Calu3 (cell line): ENCODE results near the gene EDC3. TPM values are rescaled to one million over a fixed set of nuclear protein-coding genes. Genes with fewer than 3 reads are reported as not detected.

Experiments
- BruUV-seq: library from RNA; stranded (reverse); fragments of 400-500 nt; replicated peaks from 2 replicates; lab custom pipeline; 2021; lab: Mats Ljungman, UMichigan
- CTCF ChIA-PET: fragments of 300-600 bp; sonication (Branson Sonifier 250); formaldehyde crosslinking; loops from one replicate; lab custom pipeline; 2022; ENCODE audit warnings: antibody characterized with exemption; lab: Charles Lee
- DNase-seq: peaks from one replicate; pipeline ENCODE4 v3.0.0; 2022
- H3K27ac Mint-ChIP-seq: one replicate; pipeline ENCODE4 v1.8.0; 2022; ENCODE audit warnings: mixed read lengths; ENCODE audit not compliant: unreplicated experiment
- H3K27me3 Mint-ChIP-seq: one replicate; pipeline ENCODE4 v1.8.0; 2022; ENCODE audit warnings: mixed read lengths; ENCODE audit not compliant: unreplicated experiment
- H3K36me3 Mint-ChIP-seq: one replicate; pipeline ENCODE4 v1.8.0; 2022; ENCODE audit warnings: mild to moderate bottlenecking, moderate library complexity, mixed read lengths; ENCODE audit not compliant: insufficient read depth, unreplicated experiment
- H3K4me1 Mint-ChIP-seq: one replicate; pipeline ENCODE4 v1.8.0; 2022; ENCODE audit warnings: mild to moderate bottlenecking, low read depth, mixed read lengths; ENCODE audit not compliant: unreplicated experiment
- H3K4me3 Mint-ChIP-seq: one replicate; pipeline ENCODE4 v1.8.0; 2022; ENCODE audit warnings: mild to moderate bottlenecking, low read depth, moderate library complexity, mixed read lengths; ENCODE audit not compliant: unreplicated experiment
- H3K9me3 Mint-ChIP-seq: one replicate; pipeline ENCODE4 v1.8.0; 2022; ENCODE audit warnings: low read depth, mixed read lengths; ENCODE audit not compliant: unreplicated experiment
- intact Hi-C: fragments of 100-400 bp; cut with micrococcal nuclease; formaldehyde crosslinking; loops from one replicate; pipeline ENCODE4 v1.10.0; 2022; ENCODE audit not compliant: unreplicated experiment
- total RNA-seq: library from RNA; stranded (reverse); gene quantifications from 2 replicates; pipeline ENCODE4 v1.2.3, GENCODE V29; 2022
- TF ChIP-seq, protein P1 (sequence below): fragments of 200-600 bp; IDR thresholded peaks from one replicate; pipeline ENCODE4 v1.8.0; 2022; ENCODE audit warnings: antibody characterized with exemption; ENCODE audit not compliant: unreplicated experiment

EDC3 gene
- total RNA-seq, 1 experiment from 2014 or later: 70.1 TPM

- H3K27ac Mint-ChIP-seq: no peak overlapping the region
- intact Hi-C loops: no loop called here
- CTCF ChIA-PET: no interaction called here
- no TSS peak for BruUV-seq
- H3K9me3 Mint-ChIP-seq: no peaks in the 10 kb centered on the region
- H3K4me3 Mint-ChIP-seq: no peak overlapping the region
- TF ChIP-seq, protein P1, sequence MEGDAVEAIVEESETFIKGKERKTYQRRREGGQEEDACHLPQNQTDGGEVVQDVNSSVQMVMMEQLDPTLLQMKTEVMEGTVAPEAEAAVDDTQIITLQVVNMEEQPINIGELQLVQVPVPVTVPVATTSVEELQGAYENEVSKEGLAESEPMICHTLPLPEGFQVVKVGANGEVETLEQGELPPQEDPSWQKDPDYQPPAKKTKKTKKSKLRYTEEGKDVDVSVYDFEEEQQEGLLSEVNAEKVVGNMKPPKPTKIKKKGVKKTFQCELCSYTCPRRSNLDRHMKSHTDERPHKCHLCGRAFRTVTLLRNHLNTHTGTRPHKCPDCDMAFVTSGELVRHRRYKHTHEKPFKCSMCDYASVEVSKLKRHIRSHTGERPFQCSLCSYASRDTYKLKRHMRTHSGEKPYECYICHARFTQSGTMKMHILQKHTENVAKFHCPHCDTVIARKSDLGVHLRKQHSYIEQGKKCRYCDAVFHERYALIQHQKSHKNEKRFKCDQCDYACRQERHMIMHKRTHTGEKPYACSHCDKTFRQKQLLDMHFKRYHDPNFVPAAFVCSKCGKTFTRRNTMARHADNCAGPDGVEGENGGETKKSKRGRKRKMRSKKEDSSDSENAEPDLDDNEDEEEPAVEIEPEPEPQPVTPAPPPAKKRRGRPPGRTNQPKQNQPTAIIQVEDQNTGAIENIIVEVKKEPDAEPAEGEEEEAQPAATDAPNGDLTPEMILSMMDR: no peak
- peaks cover 12% of the 10 kb centered on the region for H3K36me3 Mint-ChIP-seq
- peaks cover 20% of the 10 kb centered on the region for H3K4me1 Mint-ChIP-seq
- DNase-seq: no peak
- H3K27me3 Mint-ChIP-seq: no peaks in the 10 kb centered on the region
These were observed 26.8 kb upstream of the EDC3 start for GRCh38 chr15:74722591-74722990.

- BruUV-seq: no TSS peak
- intact Hi-C loops: no loop called here
- TF ChIP-seq, protein P1: no peak
- Mint-ChIP-seq H3K36me3 (no peaks in the 10 kb centered on the region), H3K27me3 (no peaks in the 10 kb centered on the region), H3K4me3 (no peak overlapping the region), H3K4me1 (no peaks in the 10 kb centered on the region), H3K9me3 (no peaks in the 10 kb centered on the region), H3K27ac (no peak overlapping the region)
- DNase-seq: no peak
- CTCF ChIA-PET: no interaction called here
These were observed 20.8 kb upstream of the EDC3 start for GRCh38 chr15:74716651-74717050.

DNA sequence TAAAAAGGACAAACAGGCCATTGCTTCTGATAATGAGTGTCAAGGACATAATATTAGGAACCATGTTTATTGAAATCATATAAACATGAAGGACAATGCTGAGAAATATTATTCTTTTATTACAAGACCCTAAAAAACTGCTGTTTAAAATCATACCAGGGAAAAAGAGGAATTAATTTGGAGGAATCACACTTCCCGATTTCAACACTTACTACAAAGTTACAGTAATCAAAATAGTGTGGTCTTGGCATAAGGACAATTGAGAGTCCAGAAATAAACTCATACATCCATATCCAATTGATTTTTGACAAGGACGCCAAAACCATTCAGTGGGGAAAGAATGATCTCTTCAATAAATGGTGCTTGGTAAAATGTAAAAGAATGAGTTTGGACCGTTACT is 16.5 kb upstream of the EDC3 start:
- no TSS peak for BruUV-seq
- Mint-ChIP-seq H3K9me3 (no peaks in the 10 kb centered on the region), H3K4me1 (no peaks in the 10 kb centered on the region), H3K4me3 (no peak overlapping the region), H3K27ac (no peak overlapping the region), H3K36me3 (no peaks in the 10 kb centered on the region), H3K27me3 (peaks cover 21% of the 10 kb centered on the region)
- CTCF ChIA-PET: interaction anchor here (0.6 to 1.2 kb wide), 2 partner anchors 39 to 57 kb away, joined by 5 to 6 read pairs; no protein-coding TSS in a partner anchor
- TF ChIP-seq, protein P1: no peak
- no peak for DNase-seq
- intact Hi-C loops: no loop called here

GRCh38 chr15:74710319-74711094 is 14.7 kb upstream of the EDC3 start:
- no peak overlapping the region for H3K27ac Mint-ChIP-seq
- TF ChIP-seq, protein P1: no peak
- DNase-seq: no peak
- BruUV-seq: no TSS peak
- CTCF ChIA-PET: no interaction called here
- no peak overlapping the region for H3K4me3 Mint-ChIP-seq
- peaks cover 39% of the 10 kb centered on the region for H3K27me3 Mint-ChIP-seq
- H3K9me3 Mint-ChIP-seq: no peaks in the 10 kb centered on the region
- intact Hi-C loops: no loop called here
- H3K4me1 Mint-ChIP-seq: no peaks in the 10 kb centered on the region
- no peaks in the 10 kb centered on the region for H3K36me3 Mint-ChIP-seq
